HEK293 (cell line): ENCODE measurements around the gene GNG12.

ENCODE experiments used
- CTCF ChIA-PET: fragments of 350-600 bp; formaldehyde crosslinking; extraction: SDS; loops from one replicate; lab custom pipeline; 2021; ENCODE audit warnings: antibody characterized with exemption; lab: Yijun Ruan, JAX
- POLR2A ChIA-PET: fragments of 300-600 bp; formaldehyde crosslinking; extraction: SDS; loops from one replicate; lab custom pipeline; 2020; ENCODE audit warnings: antibody characterized with exemption, inconsistent platforms; lab: Yijun Ruan, JAX
- H3K27ac ChIP-seq: fragments of 200-500 bp; sonication (Bioruptor generic); 2 replicates; pipeline ENCODE4 v1.5.1; 2014; ENCODE audit warnings: low read depth, low read length, control low read depth, inconsistent platforms; ENCODE audit errors: extremely low read depth
- H3K36me3 ChIP-seq, 2 experiments: fragments of 200-500 bp in 1 of 2; sonication (Bioruptor generic) in 1 of 2; 1 replicate in 1 of 2; 2 replicates in 1 of 2; pipeline ENCODE4 v1.5.1; 2014 to 2017; ENCODE audit warnings: inconsistent platforms in 2 of 2, low read length in 2 of 2; ENCODE audit not compliant: control insufficient read depth in 2 of 2, insufficient read depth in 1 of 2
- H3K4me1 ChIP-seq: fragments of 200-500 bp; sonication (Bioruptor generic); 2 replicates; pipeline ENCODE4 v1.5.1; 2014; ENCODE audit warnings: mild to moderate bottlenecking, low read length, inconsistent platforms; ENCODE audit not compliant: control insufficient read depth, insufficient read depth
- H3K4me3 ChIP-seq: 2 replicates; pipeline ENCODE4 v1.5.1; 2011; ENCODE audit warnings: low read depth, mild to moderate bottlenecking, control low read depth, low read length, moderate library complexity
- H3K9me3 ChIP-seq: fragments of 200-500 bp; sonication (Bioruptor generic); 2 replicates; pipeline ENCODE4 v1.5.1; 2014; ENCODE audit warnings: low read depth, low read length, inconsistent platforms; ENCODE audit not compliant: control insufficient read depth, insufficient read depth
- AEBP2 ChIP-seq: fragments of 450-650 bp; formaldehyde crosslinking; IDR thresholded peaks from 2 replicates; pipeline ENCODE4 v1.5.1; 2016; ENCODE audit warnings: missing biosample characterization, missing genetic modification characterization, borderline replicate concordance
- FEZF1 ChIP-seq: fragments of 450-650 bp; formaldehyde crosslinking; IDR thresholded peaks from 2 replicates; pipeline ENCODE4 v1.5.1; 2016; ENCODE audit warnings: missing biosample characterization, missing genetic modification characterization
- HOXD13 ChIP-seq: sonication (generic); formaldehyde crosslinking; IDR thresholded peaks from 2 replicates; pipeline ENCODE4 v1.8.0; 2022; ENCODE audit warnings: missing genetic modification reagents, borderline replicate concordance
- KLF16 ChIP-seq: fragments of 450-650 bp; formaldehyde crosslinking; IDR thresholded peaks from 2 replicates; pipeline ENCODE4 v1.5.1; 2017; ENCODE audit warnings: missing biosample characterization, missing genetic modification characterization
- MEIS1 ChIP-seq: sonication (generic); formaldehyde crosslinking; IDR thresholded peaks from 2 replicates; pipeline ENCODE4 v1.8.1; 2022; ENCODE audit warnings: missing genetic modification reagents, mild to moderate bottlenecking, borderline replicate concordance
- OSR2 ChIP-seq: fragments of 450-650 bp; formaldehyde crosslinking; IDR thresholded peaks from 2 replicates; pipeline ENCODE4 v1.5.1; 2016; ENCODE audit warnings: missing biosample characterization, missing genetic modification characterization
- PRDM10 ChIP-seq: fragments of 450-650 bp; formaldehyde crosslinking; IDR thresholded peaks from 2 replicates; pipeline ENCODE4 v1.5.1; 2016; ENCODE audit warnings: missing biosample characterization, missing genetic modification characterization
- PRDM6 ChIP-seq: fragments of 450-650 bp; formaldehyde crosslinking; IDR thresholded peaks from 2 replicates; pipeline ENCODE4 v1.5.1; 2017; ENCODE audit warnings: missing biosample characterization, missing genetic modification characterization
- SP7 ChIP-seq: fragments of 450-650 bp; formaldehyde crosslinking; IDR thresholded peaks from 2 replicates; pipeline ENCODE4 v1.5.1; 2016; ENCODE audit warnings: missing biosample characterization, missing genetic modification characterization
- ZBTB1 ChIP-seq: fragments of 450-650 bp; formaldehyde crosslinking; IDR thresholded peaks from 2 replicates; pipeline ENCODE4 v1.5.1; 2016; ENCODE audit warnings: missing biosample characterization, missing genetic modification characterization
- ZBTB17 ChIP-seq: fragments of 450-650 bp; formaldehyde crosslinking; IDR thresholded peaks from 2 replicates; pipeline ENCODE4 v1.5.1; 2016; ENCODE audit warnings: missing biosample characterization, missing genetic modification characterization
- ZBTB20 ChIP-seq: fragments of 450-650 bp; formaldehyde crosslinking; IDR thresholded peaks from 2 replicates; pipeline ENCODE4 v1.5.1; 2016; ENCODE audit warnings: missing biosample characterization, missing genetic modification characterization
- ZBTB21 ChIP-seq: fragments of 450-650 bp; formaldehyde crosslinking; IDR thresholded peaks from 2 replicates; pipeline ENCODE4 v1.5.1; 2017; ENCODE audit warnings: missing biosample characterization, missing genetic modification characterization
- ZBTB49 ChIP-seq: fragments of 450-650 bp; formaldehyde crosslinking; IDR thresholded peaks from 2 replicates; pipeline ENCODE4 v1.5.1; 2016; ENCODE audit warnings: missing biosample characterization, missing genetic modification characterization, low read depth
- ZEB2 ChIP-seq: fragments of 450-650 bp; formaldehyde crosslinking; IDR thresholded peaks from 2 replicates; pipeline ENCODE4 v1.5.1; 2016; ENCODE audit warnings: missing biosample characterization, missing genetic modification characterization
- ZFP69B ChIP-seq: fragments of 450-650 bp; formaldehyde crosslinking; IDR thresholded peaks from 2 replicates; pipeline ENCODE4 v1.5.1; 2016; ENCODE audit warnings: missing biosample characterization, missing genetic modification characterization
- ZNF157 ChIP-seq: fragments of 450-650 bp; formaldehyde crosslinking; IDR thresholded peaks from 2 replicates; pipeline ENCODE4 v1.5.1; 2016; ENCODE audit warnings: missing biosample characterization, missing genetic modification characterization
- ZNF184 ChIP-seq: fragments of 450-650 bp; IDR thresholded peaks from 2 replicates; pipeline ENCODE4 v1.5.1; 2018; ENCODE audit warnings: missing biosample characterization, mild to moderate bottlenecking, missing genetic modification characterization
- ZNF223 ChIP-seq: fragments of 450-650 bp; formaldehyde crosslinking; IDR thresholded peaks from 2 replicates; pipeline ENCODE4 v1.5.1; 2016; ENCODE audit warnings: missing biosample characterization, missing genetic modification characterization
- ZNF23 ChIP-seq: fragments of 450-650 bp; formaldehyde crosslinking; IDR thresholded peaks from 2 replicates; pipeline ENCODE4 v1.5.1; 2016; ENCODE audit warnings: missing biosample characterization, missing genetic modification characterization, borderline replicate concordance
- ZNF366 ChIP-seq: fragments of 450-650 bp; formaldehyde crosslinking; conservative IDR thresholded peaks from 2 replicates; pipeline ENCODE4 v1.5.1; 2016; ENCODE audit warnings: missing biosample characterization, missing genetic modification characterization
- ZNF37A ChIP-seq: fragments of 450-650 bp; IDR thresholded peaks from 2 replicates; pipeline ENCODE4 v1.5.1; 2018; ENCODE audit warnings: missing biosample characterization, missing genetic modification characterization
- ZNF416 ChIP-seq: fragments of 450-650 bp; formaldehyde crosslinking; IDR thresholded peaks from 2 replicates; pipeline ENCODE4 v1.5.1; 2016; ENCODE audit warnings: missing biosample characterization, missing genetic modification characterization
- ZNF488 ChIP-seq: fragments of 450-650 bp; formaldehyde crosslinking; IDR thresholded peaks from 2 replicates; pipeline ENCODE4 v1.5.1; 2016; ENCODE audit warnings: missing biosample characterization, missing genetic modification characterization
- ZNF624 ChIP-seq: fragments of 450-650 bp; formaldehyde crosslinking; IDR thresholded peaks from 2 replicates; pipeline ENCODE4 v1.5.1; 2017; ENCODE audit warnings: missing biosample characterization, missing genetic modification characterization
- ZNF670 ChIP-seq: fragments of 450-650 bp; formaldehyde crosslinking; IDR thresholded peaks from 2 replicates; pipeline ENCODE4 v1.5.1; 2016; ENCODE audit warnings: missing biosample characterization, missing genetic modification characterization, low read depth
- ZNF692 ChIP-seq: fragments of 450-650 bp; formaldehyde crosslinking; IDR thresholded peaks from 2 replicates; pipeline ENCODE4 v1.5.1; 2016; ENCODE audit warnings: missing biosample characterization, missing genetic modification characterization
- ZNF777 ChIP-seq: fragments of 450-650 bp; formaldehyde crosslinking; IDR thresholded peaks from 2 replicates; pipeline ENCODE4 v1.5.1; 2017; ENCODE audit warnings: missing biosample characterization, missing genetic modification characterization, borderline replicate concordance
- ZSCAN16 ChIP-seq: fragments of 450-650 bp; formaldehyde crosslinking; IDR thresholded peaks from 2 replicates; pipeline ENCODE4 v1.5.1; 2016; ENCODE audit warnings: missing biosample characterization, missing genetic modification characterization

GNG12 gene

GRCh38 chr1:67716800-67717199 is 116.5 kb downstream of the GNG12 start:
- ChIA-PET CTCF (interaction anchor here (0.7 to 0.8 kb wide), 2 partner anchors 44 to 182 kb away, joined by 3 to 4 read pairs; no protein-coding TSS in a partner anchor), POLR2A (no interaction called here)
- Histone ChIP-seq H3K27ac (no peak overlapping the region), H3K36me3 (no peaks in the 10 kb centered on the region), H3K9me3 (no peaks in the 10 kb centered on the region), H3K4me3 (no peak overlapping the region), H3K4me1 (peaks cover 31% of the 10 kb centered on the region)
- TF ChIP-seq ZNF692 (tag by site-specific recombination), result peak; percentile 81
- no peak for TF ChIP-seq FEZF1 (tag by site-specific recombination)
- TF ChIP-seq ZNF416, result no peak
- no peak for TF ChIP-seq ZNF37A
- TF ChIP-seq ZNF488 (tag by site-specific recombination), result no peak
- TF ChIP-seq ZBTB49 (tag by site-specific recombination), result no peak
- TF ChIP-seq ZBTB17 (tag by site-specific recombination), result peak; percentile 79
- no peak for TF ChIP-seq ZNF23 (tag by site-specific recombination)
- peak; percentile 75 for TF ChIP-seq ZFP69B
- no peak for TF ChIP-seq OSR2 (tag by site-specific recombination)
- no peak for TF ChIP-seq ZSCAN16 (tag by site-specific recombination)
- TF ChIP-seq HOXD13, result no peak
- no peak for TF ChIP-seq ZNF184 (tag by site-specific recombination)
- no peak for TF ChIP-seq ZNF777 (tag by site-specific recombination)
- TF ChIP-seq SP7, result no peak
- TF ChIP-seq PRDM10 (tag by site-specific recombination), result 0 out of 2 replicates have a peak, but pooled peaks have one; percentile 29
- TF ChIP-seq ZBTB1 (tag by site-specific recombination), result no peak
- TF ChIP-seq ZBTB20 (tag by site-specific recombination), result peak; percentile 68
- peak; percentile 66; the same call in 1 of the 2 replicates for TF ChIP-seq ZNF366 (tag by site-specific recombination)
- no peak for TF ChIP-seq ZNF624 (tag by site-specific recombination)
- TF ChIP-seq ZNF670 (tag by site-specific recombination), result no peak
- TF ChIP-seq ZNF157 (tag by site-specific recombination), result no peak
- TF ChIP-seq KLF16 (tag by site-specific recombination), result no peak
- TF ChIP-seq AEBP2 (tag by site-specific recombination), result no peak
- TF ChIP-seq MEIS1, result no peak
- no peak for TF ChIP-seq ZNF223 (tag by site-specific recombination)
- TF ChIP-seq ZBTB21 (tag by site-specific recombination), result no peak
- peak; percentile 22; the same call in 1 of the 2 replicates for TF ChIP-seq ZEB2 (tag by site-specific recombination)
- no peak for TF ChIP-seq PRDM6 (tag by site-specific recombination)
